Activated T-cell treated with anti-CD3 and anti-CD28 coated beads, Interleukin-2, amount 50 U/mL, for 24 hours (primary cell): ENCODE results near the gene DECR2.
"Not testable (repeated sequence)": the region's sequence is repeated elsewhere in the genome, so short reads cannot be mapped to it uniquely, and the experiment has no call there.

Experiments
- DNase-seq: peaks from one replicate; pipeline ENCODE4 v3.0.0-alpha.2; 2020
- H3K27ac Mint-ChIP-seq: 2 replicates; pipeline ENCODE4 v1.8.0; 2020; ENCODE audit warnings: mild to moderate bottlenecking, mixed read lengths
- H3K27me3 Mint-ChIP-seq: 2 replicates; pipeline ENCODE4 v1.8.0; 2020; ENCODE audit warnings: mixed read lengths
- H3K36me3 Mint-ChIP-seq: 2 replicates; pipeline ENCODE4 v1.8.0; 2020; ENCODE audit warnings: low read depth, mixed read lengths
- H3K4me1 Mint-ChIP-seq: 2 replicates; pipeline ENCODE4 v1.8.0; 2020; ENCODE audit warnings: low read depth, mixed read lengths
- H3K4me3 Mint-ChIP-seq: 2 replicates; pipeline ENCODE4 v1.8.0; 2020; ENCODE audit warnings: mild to moderate bottlenecking, moderate library complexity, mixed read lengths
- H3K9me3 Mint-ChIP-seq: 2 replicates; pipeline ENCODE4 v1.8.0; 2020; ENCODE audit warnings: mixed read lengths

The DECR2 gene

DNA sequence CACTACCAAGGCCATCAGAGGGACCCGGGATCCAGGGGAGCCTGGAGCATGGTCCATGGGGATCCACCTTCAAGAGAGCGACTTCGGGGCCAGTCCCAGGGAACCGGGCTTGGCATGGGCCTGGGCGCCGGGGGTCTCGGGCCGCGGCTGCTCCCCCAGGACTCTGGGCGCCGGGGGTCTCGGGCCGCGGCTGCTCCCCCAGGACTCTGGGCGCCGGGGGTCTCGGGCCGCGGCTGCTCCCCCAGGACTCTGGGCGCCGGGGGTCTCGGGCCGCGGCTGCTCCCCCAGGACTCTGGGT is 39.0 kb upstream of the DECR2 start:
- H3K36me3 Mint-ChIP-seq, result peaks cover 12% of the 10 kb centered on the region
- DNase-seq, H3K4me3 Mint-ChIP-seq, H3K27ac Mint-ChIP-seq, H3K27me3 Mint-ChIP-seq, H3K9me3 Mint-ChIP-seq, H3K4me1 Mint-ChIP-seq: not testable (repeated sequence)

DNA sequence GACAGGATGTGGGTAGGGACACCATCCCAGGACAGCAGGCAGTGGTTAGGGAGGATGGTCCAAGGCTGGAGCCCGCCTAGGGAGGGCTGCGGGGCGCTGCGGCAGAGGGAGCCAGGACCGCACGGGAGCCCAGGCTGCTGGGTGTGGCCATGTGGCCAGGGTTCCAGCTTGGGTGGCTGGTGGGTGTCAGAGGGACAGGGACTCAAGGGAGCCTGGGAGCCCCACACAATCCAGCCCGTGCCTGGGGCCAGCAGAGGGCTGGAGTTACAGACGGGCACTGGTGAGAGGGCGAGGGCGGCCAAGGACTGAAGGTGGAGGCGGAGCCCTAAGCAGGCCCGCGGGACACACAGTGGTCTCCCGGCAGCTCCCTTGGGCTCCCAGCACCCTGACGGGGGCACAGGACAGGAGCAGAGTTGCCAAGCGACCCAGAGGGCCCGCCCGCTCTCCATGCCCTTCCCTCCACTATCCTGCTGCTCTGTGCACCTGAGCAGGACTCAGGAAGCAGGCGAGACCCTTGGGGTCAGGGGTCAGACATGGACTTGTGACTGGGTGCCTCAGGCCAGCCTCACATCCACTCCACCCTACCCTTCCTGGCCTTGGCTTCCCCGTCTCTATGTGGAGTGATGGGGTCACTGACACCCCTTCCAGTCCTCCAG is 38.4 kb upstream of the DECR2 start:
- peaks cover 16% of the 10 kb centered on the region for H3K36me3 Mint-ChIP-seq
- no peak for DNase-seq
- H3K4me3 Mint-ChIP-seq, result no peak overlapping the region
- no peaks in the 10 kb centered on the region for H3K27me3 Mint-ChIP-seq
- no peaks in the 10 kb centered on the region for H3K9me3 Mint-ChIP-seq
- peak overlapping the region; percentile 26 for H3K27ac Mint-ChIP-seq
- peaks cover 4% of the 10 kb centered on the region for H3K4me1 Mint-ChIP-seq

DNA sequence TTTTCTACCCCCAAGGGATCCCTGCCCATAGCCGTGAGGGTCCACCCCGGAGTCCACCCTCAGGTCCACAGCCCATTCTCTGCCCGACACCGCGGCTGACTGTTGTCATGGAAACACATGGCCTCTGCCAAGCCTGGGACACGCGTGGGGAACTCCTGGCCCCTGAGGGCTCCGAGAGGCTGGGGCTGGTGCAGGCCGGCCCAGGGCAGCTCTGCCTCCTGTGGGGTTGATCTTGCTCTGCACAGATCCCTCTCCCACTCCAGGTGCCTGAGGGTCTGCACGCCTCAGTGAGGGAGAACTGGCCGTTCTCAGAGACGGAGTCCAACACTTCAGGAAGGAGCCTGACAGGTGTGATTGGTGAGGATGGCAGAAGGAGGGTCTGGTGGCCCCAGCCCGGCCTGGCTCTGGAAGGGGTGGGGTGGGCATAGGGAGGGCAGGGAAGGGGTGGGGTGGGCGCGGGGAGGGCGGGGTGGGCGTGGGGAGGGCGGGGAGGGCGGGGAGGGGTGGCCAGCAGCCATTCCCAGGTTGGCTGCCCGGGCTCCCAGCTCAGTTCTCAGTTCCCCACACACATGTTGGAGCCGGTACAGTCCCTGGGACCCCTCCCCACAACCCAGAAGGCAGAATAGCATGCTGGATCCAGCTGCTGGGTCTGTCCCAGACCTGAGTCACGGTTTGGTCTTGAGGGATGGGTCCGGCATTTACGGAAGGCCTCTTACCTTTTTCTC is 37.8 kb upstream of the DECR2 start:
- Mint-ChIP-seq H3K9me3 (no peaks in the 10 kb centered on the region), H3K36me3 (peaks cover 22% of the 10 kb centered on the region), H3K4me3 (no peak overlapping the region), H3K27ac (peak overlapping the region; percentile 26), H3K27me3 (no peaks in the 10 kb centered on the region), H3K4me1 (peaks cover 4% of the 10 kb centered on the region)
- DNase-seq, result no peak

DNA sequence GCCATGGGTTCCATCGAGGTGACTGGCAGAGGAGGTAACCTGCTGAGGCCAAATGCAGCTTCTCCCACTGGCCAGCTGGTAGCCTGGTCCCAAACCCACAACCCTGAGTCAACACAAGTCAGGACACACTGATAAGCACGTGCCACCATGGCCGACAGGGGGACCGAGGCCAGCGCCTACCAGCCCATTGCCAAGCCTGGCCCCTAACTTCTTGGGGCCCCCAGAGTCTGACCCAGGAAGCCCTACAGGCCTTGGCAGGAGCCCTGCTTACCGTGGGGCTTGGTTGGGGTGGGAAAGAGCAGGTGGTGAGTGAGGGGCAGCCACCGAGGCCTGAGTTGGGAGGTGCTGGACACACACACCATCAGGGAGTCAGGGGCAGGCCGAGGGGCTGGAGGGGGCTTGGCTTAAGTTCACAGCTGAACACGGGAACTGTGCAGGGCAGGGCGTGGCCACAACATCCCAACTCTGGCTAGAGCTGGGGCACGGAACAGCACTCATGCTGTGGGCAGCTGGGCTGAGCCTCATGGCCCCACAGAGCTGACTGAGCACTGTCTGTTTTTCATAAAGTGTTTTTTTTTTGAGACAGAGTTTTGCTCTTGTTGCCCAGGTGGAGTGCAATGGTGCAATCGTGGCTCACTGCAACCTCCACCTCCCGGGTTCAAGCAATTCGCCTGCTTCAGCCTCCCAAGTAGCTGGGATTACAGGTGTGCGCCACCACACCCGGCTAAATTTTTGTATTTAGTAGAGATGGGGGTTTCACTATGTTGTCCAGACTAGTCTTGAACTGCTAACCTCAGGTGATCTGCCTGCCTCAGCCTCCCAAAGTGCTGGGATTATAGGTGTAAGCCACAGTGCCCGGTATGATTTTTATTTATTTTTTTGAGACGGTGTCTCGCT is 36.8 kb upstream of the DECR2 start:
- Mint-ChIP-seq H3K27ac (no peak overlapping the region), H3K4me3 (no peak overlapping the region), H3K4me1 (peaks cover 10% of the 10 kb centered on the region), H3K9me3 (no peaks in the 10 kb centered on the region), H3K36me3 (peaks cover 31% of the 10 kb centered on the region), H3K27me3 (no peaks in the 10 kb centered on the region)
- no peak for DNase-seq

DNA sequence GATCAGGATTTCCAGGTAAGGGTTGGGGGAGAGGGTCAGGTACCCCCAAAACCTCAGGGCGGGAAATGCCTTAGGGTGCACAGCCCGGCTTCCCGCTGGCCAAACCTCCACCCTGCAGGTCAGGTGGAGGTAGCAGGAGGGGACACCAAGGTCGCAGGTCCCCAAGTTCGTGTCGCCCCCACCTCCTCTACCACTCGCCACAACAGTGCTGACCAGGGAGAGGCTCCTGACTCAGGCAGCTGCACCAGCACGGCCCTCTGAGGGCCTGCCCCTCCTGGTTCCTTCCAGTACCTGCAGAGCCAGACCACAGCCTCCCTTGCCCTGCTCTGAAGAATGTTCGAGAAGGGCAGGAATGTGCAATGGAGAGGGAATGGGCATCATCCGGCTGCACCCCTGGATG is 35.2 kb upstream of the DECR2 start:
- DNase-seq, result no peak
- peaks cover 19% of the 10 kb centered on the region for H3K4me1 Mint-ChIP-seq
- no peaks in the 10 kb centered on the region for H3K27me3 Mint-ChIP-seq
- H3K9me3 Mint-ChIP-seq, result no peaks in the 10 kb centered on the region
- no peak overlapping the region for H3K4me3 Mint-ChIP-seq
- H3K36me3 Mint-ChIP-seq, result peaks cover 34% of the 10 kb centered on the region
- H3K27ac Mint-ChIP-seq, result no peak overlapping the region

DNA sequence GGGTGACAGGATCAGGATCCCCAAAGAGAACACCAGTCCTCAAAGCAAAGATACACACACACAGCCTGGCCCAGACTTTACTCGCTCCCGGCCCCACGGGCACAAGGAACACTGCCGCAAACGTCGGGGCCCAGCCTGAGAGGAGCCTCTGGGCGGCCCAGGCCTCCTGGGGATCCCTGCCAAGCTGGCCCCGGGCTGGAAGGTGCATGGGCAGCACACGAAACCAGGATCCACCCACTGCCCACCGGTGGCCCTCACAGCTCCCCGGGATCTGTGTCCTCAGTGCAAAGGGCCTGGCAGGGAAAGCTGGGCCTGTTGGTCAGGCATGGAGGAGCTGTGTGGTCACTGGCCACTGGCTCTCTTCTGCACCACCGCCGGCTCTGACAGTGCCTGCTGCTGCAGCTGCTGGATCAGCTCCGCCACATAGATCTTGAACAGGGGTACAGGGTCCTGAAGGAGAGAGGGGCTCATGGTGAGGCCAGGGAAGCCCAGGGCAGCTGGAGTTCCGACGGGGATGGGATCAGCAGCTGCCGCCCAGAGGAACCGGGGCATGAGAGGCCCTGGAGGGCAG is 34.3 kb upstream of the DECR2 start:
- no peak overlapping the region for H3K4me3 Mint-ChIP-seq
- no peaks in the 10 kb centered on the region for H3K9me3 Mint-ChIP-seq
- H3K27ac Mint-ChIP-seq, result no peak overlapping the region

GRCh38 chr16:368388-369158 is 33.1 kb upstream of the DECR2 start:
- no peak overlapping the region for H3K27ac Mint-ChIP-seq
- H3K36me3 Mint-ChIP-seq, result peaks cover 51% of the 10 kb centered on the region
- H3K4me3 Mint-ChIP-seq, result no peak overlapping the region

More for the DNA sequence above, 34.3 kb upstream of the DECR2 start:
- peaks cover 42% of the 10 kb centered on the region for H3K36me3 Mint-ChIP-seq
- no peak for DNase-seq
- peaks cover 17% of the 10 kb centered on the region for H3K4me1 Mint-ChIP-seq
- no peaks in the 10 kb centered on the region for H3K27me3 Mint-ChIP-seq

GRCh38 chr16:369275-369865 is 32.3 kb upstream of the DECR2 start:
- no peak for DNase-seq
- H3K4me1 Mint-ChIP-seq, result peaks cover 17% of the 10 kb centered on the region
- H3K27me3 Mint-ChIP-seq, result no peaks in the 10 kb centered on the region
- H3K27ac Mint-ChIP-seq, result peak overlapping the region; percentile 77
- no peaks in the 10 kb centered on the region for H3K9me3 Mint-ChIP-seq
- peak overlapping the region; percentile 72 for H3K4me3 Mint-ChIP-seq
- peaks cover 59% of the 10 kb centered on the region for H3K36me3 Mint-ChIP-seq

More at GRCh38 chr16:368388-369158, 33.1 kb upstream of the DECR2 start:
- H3K9me3 Mint-ChIP-seq, result no peaks in the 10 kb centered on the region
- peaks cover 17% of the 10 kb centered on the region for H3K4me1 Mint-ChIP-seq
- H3K27me3 Mint-ChIP-seq, result no peaks in the 10 kb centered on the region
- DNase-seq, result no peak

DNA sequence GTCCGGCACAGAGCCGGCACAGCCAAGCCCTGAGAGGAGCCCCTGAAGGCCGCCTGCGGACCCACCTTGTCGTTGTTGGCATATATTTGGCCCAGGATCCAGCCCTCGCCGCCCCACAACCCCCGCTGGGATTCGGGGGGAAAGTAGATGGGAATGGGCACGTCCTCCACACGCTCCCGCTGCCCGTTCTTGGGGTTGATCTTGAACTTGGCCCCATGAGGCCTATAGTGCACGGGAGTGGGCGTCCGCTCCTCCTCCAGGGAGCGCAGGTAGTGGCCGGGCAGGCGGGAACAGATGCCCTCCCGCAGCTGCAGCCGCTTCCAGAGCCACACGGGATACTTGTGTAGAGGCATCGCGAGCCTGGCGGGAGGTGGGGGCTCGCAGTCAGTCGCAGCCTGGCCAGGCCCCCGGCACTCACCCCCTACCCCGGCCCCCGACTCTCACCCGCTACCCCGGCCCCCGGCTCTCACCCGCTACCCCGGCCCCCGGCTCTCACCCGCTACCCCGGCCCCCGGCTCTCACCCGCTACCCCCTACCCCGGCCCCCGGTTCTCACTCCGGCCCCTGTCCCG is 31.7 kb upstream of the DECR2 start:
- no peak for DNase-seq
- peak overlapping the region; percentile 83 for H3K4me3 Mint-ChIP-seq
- H3K27ac Mint-ChIP-seq, result peak overlapping the region; percentile 77
- H3K27me3 Mint-ChIP-seq, result no peaks in the 10 kb centered on the region
- peaks cover 62% of the 10 kb centered on the region for H3K36me3 Mint-ChIP-seq
- H3K9me3 Mint-ChIP-seq, result no peaks in the 10 kb centered on the region
- H3K4me1 Mint-ChIP-seq, result peaks cover 17% of the 10 kb centered on the region

DNA sequence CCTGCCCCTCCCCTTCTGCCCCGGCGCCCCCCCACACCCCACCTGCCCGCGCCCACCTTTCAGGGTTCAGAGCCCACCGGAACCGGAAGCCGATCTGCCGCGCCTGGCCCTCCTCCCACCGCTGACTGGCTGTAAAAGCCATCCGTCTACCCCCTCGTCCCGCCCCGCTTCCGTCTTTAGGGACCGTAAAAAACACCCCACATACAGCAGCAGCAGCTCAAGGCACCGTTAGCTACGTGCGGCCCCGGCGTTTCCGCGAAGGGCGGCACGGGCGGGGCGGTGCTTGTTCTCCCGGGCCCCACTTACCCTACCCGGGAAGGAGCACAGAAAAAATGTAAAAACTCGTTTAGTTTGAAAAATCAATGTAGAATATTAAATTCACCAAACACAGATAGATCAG is 31.2 kb upstream of the DECR2 start, which contains the start of gene MRPL28:
Gene MRPL28 (minus strand): TSS at position 96 of the 400 bp plus-strand sequence. CDS start 320 bp downstream, outside the sequence.
- Mint-ChIP-seq H3K9me3 (no peaks in the 10 kb centered on the region), H3K4me1 (peaks cover 17% of the 10 kb centered on the region), H3K27ac (peak within 1 kb of the TSS; percentile 95), H3K36me3 (peaks cover 64% of the 10 kb centered on the region), H3K4me3 (peak within 1 kb of the TSS; percentile 83), H3K27me3 (no peaks in the 10 kb centered on the region)
- DNase-seq, result peak; percentile 94

GRCh38 chr16:370979-371514 is 30.6 kb upstream of the DECR2 start:
- H3K9me3 Mint-ChIP-seq, result no peaks in the 10 kb centered on the region
- no peaks in the 10 kb centered on the region for H3K27me3 Mint-ChIP-seq
- peaks cover 66% of the 10 kb centered on the region for H3K36me3 Mint-ChIP-seq
- DNase-seq, result no peak
- peak overlapping the region; percentile 95 for H3K27ac Mint-ChIP-seq
- peak overlapping the region; percentile 83 for H3K4me3 Mint-ChIP-seq
- peaks cover 17% of the 10 kb centered on the region for H3K4me1 Mint-ChIP-seq

DNA sequence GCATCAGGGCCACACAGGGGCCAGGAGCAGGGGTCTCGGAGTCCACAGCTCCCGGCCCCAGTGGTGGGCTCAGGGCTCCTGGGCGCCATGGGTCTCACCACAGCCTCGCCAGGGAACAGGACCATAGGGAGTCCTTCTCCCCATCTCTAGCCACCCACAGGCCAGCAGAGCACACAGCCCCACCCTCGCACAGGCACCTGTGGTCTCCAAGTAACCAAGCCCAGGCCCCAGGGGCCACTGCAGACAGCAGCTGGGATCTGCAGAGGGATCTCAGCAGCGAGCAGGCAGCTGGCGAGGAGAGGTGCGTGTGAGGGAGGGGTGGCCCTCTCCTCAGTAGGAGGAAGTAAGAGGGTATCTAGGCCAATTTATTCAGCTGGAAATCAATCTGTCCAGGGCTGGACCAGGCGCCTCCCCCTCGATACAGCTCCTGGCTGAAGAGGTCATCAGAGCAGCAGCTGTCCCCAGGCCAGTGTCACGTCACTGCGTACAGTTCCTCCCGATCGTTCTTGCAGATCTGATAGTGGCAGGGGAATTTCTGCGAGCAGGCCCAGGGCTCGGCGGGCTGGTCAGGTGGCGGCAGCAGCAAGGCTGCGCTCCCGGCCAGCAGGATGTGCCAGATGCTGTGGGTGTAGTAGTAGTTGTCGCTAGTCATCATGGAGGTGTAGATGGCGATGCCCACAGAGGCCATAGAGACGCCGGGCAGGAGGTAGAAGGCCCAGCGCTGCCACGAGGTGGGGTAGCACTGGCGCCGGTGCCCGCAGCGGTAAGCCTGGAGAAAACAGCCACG is 30.0 kb upstream of the DECR2 start:
- Mint-ChIP-seq H3K4me3 (no peak overlapping the region), H3K27me3 (no peaks in the 10 kb centered on the region), H3K9me3 (no peaks in the 10 kb centered on the region), H3K27ac (peak overlapping the region; percentile 95), H3K36me3 (peaks cover 67% of the 10 kb centered on the region), H3K4me1 (peaks cover 17% of the 10 kb centered on the region)
- DNase-seq, result no peak
